Measurements from ENCODE around the gene SH2D6. TPM values are rescaled to one million over a fixed set of nuclear protein-coding genes. Genes with fewer than 3 reads are reported as not detected.
A peak's percentile ranks its signal among the peaks of the same experiment; 100 is the strongest.

The SH2D6 gene
- polyA plus RNA-seq, 2 of the 4 experiments (the other 2 are of a cell fraction) = 1.4 to 1.8 TPM

GRCh38 chr2:85468096-85468703 is 49.7 kb downstream of the SH2D6 start:
- FAIRE-seq (no peak), ATAC-seq (peak; percentile 28 to 45; a peak in 3 of 6 replicates), DNase-seq (ENCODE audit: low read depth in 1 of 2, low spot score in 1 of 2) (no peak)
- Histone ChIP-seq H3K27ac (peak overlapping the region; percentile 81 to 86), H3K4me2 (peak overlapping the region; percentile 64), H3K9me3 (no peaks in the 10 kb centered on the region), H3K4me1 (peaks cover 66% of the 10 kb centered on the region), H3K4me3 (no peak overlapping the region)
- CTCF ChIA-PET = interaction anchor here (0.6 to 3.7 kb wide), 9 partner anchors 9 to 427 kb away, joined by 3 to 16 read pairs (median 3); partner anchors contain the start of gene MAT2A
- 55% methylated on average over 8 of the region's 8 CpGs for WGBS (ENCODE audit: missing lambda C conversion rate)
- POLR2A ChIA-PET = interaction anchor here (1.0 to 6.3 kb wide), 4 partner anchors 31 to 79 kb away, joined by 3 to 68 read pairs (median 4); partner anchors contain the start of gene MAT2A
- TF ChIP-seq ZNF302 (CRISPR knock-in tag; IDR thresholded peaks at IDR 0.05) (no peak), JUN (IDR thresholded peaks at IDR 0.05) (peak in 1 of 2 experiments; percentile 68; a peak in 1 of 5 replicates), GATA3 (IDR thresholded peaks at IDR 0.05; ENCODE audit: borderline replicate concordance) (peak; percentile 11; the same call in 1 of the 2 replicates), CEBPB (IDR thresholded peaks at IDR 0.05) (peak; percentile 33; a peak in 3 of 4 replicates)

- POLR2A ChIA-PET = interaction anchor here (1.0 to 6.3 kb wide), 4 partner anchors 31 to 78 kb away, joined by 3 to 68 read pairs (median 4); partner anchors contain the start of gene MAT2A
- Histone ChIP-seq H3K27ac (peak overlapping the region; percentile 81 to 86), H3K4me2 (peak overlapping the region; percentile 64), H3K4me3 (no peak overlapping the region), H3K9me3 (no peaks in the 10 kb centered on the region), H3K4me1 (peaks cover 66% of the 10 kb centered on the region)
- DNase-seq (ENCODE audit: low read depth in 1 of 2, low spot score in 1 of 2) = peak; percentile 69 to 82
- FAIRE-seq = peak; percentile 70
- WGBS (ENCODE audit: missing lambda C conversion rate) = 66% methylated on average over 12 of the region's 12 CpGs
- peak; percentile 82 to 83 for ATAC-seq
- TF ChIP-seq CEBPB (IDR thresholded peaks at IDR 0.05) = peak in 1 of 2 experiments; percentile 82
- TF ChIP-seq, protein P1, sequence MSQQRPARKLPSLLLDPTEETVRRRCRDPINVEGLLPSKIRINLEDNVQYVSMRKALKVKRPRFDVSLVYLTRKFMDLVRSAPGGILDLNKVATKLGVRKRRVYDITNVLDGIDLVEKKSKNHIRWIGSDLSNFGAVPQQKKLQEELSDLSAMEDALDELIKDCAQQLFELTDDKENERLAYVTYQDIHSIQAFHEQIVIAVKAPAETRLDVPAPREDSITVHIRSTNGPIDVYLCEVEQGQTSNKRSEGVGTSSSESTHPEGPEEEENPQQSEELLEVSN (IDR thresholded peaks at IDR 0.05; ENCODE audit: borderline replicate concordance, low read depth) = no peak
- TF ChIP-seq, protein P2, sequence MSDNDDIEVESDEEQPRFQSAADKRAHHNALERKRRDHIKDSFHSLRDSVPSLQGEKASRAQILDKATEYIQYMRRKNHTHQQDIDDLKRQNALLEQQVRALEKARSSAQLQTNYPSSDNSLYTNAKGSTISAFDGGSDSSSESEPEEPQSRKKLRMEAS (IDR thresholded peaks at IDR 0.05) = peak; percentile 34; the same call in 1 of the 2 replicates
- peak in 1 of 2 experiments; percentile 8; a peak in 2 of 5 replicates for TF ChIP-seq RAD21 (conservative IDR thresholded peaks at IDR 0.05 in 1 of 2, IDR thresholded peaks at IDR 0.05 in 1 of 2)
- no peak for TF ChIP-seq FOSB (CRISPR knock-in tag; IDR thresholded peaks at IDR 0.05)
- 0 out of 3 replicates have a peak, but pooled peaks have one; percentile 20 for TF ChIP-seq BCL3 (IDR thresholded peaks at IDR 0.05)
- CTCF ChIA-PET = interaction anchor here (0.5 to 3.7 kb wide), 10 partner anchors 9 to 428 kb away, joined by 3 to 16 read pairs (median 4); partner anchors contain the start of genes MAT2A and VAMP8
Observed at GRCh38 chr2:85468704-85469349, 50.3 kb downstream of the SH2D6 start.

- H3K4me1 ChIP-seq = peaks cover 69% of the 10 kb centered on the region
- ATAC-seq (peak; percentile 65 to 66), FAIRE-seq (no peak), DNase-seq (ENCODE audit: low read depth in 1 of 2, low spot score in 1 of 2) (peak; percentile 36 to 85)
- ChIA-PET POLR2A (interaction anchor here (0.6 to 6.3 kb wide), 4 partner anchors 34 to 155 kb away, joined by 3 to 68 read pairs (median 8); partner anchors contain the start of genes MAT2A and USP39), CTCF (interaction anchor here (0.6 to 3.7 kb wide), 10 partner anchors 12 to 81 kb away, joined by 3 to 16 read pairs (median 4); partner anchors contain the start of gene MAT2A)
- TF ChIP-seq MAFK (IDR thresholded peaks at IDR 0.05; ENCODE audit: partially characterized antibody) (peak; percentile 44), ZC3H11A (IDR thresholded peaks at IDR 0.05) (no peak), RFX5 (IDR thresholded peaks at IDR 0.05) (no peak), RARB (CRISPR knock-in tag; IDR thresholded peaks at IDR 0.05) (no peak), JUNB (IDR thresholded peaks at IDR 0.05) (peak; percentile 10; the same call in 1 of the 2 replicates), NFE2L2 (conservative IDR thresholded peaks at IDR 0.05; ENCODE audit: low read length) (no peak), CEBPB (IDR thresholded peaks at IDR 0.05) (peak in 1 of 2 experiments; percentile 37; a peak in 1 of 4 replicates), EP300 (IDR thresholded peaks at IDR 0.05) (peak; percentile 29 to 36; a peak in 1 of 5 replicates), FOSL2 (IDR thresholded peaks at IDR 0.05) (no peak), FOSL2 (CRISPR knock-in tag; IDR thresholded peaks at IDR 0.05) (0 out of 2 replicates have a peak, but pooled peaks have one; percentile 10), BHLHE40 (IDR thresholded peaks at IDR 0.05; ENCODE audit: low read depth, low read length) (no peak), RAD21 (conservative IDR thresholded peaks at IDR 0.05 in 1 of 2, IDR thresholded peaks at IDR 0.05 in 1 of 2) (peak in 1 of 2 experiments; percentile 43; a peak in 2 of 5 replicates), HES2 (IDR thresholded peaks at IDR 0.05) (no peak), HEYL (CRISPR knock-in tag; IDR thresholded peaks at IDR 0.05) (no peak), JUN (IDR thresholded peaks at IDR 0.05) (peak; percentile 39 to 40; a peak in 2 of 5 replicates)
- TF ChIP-seq, protein P2 (IDR thresholded peaks at IDR 0.05) = no peak
- TF ChIP-seq, protein P3, sequence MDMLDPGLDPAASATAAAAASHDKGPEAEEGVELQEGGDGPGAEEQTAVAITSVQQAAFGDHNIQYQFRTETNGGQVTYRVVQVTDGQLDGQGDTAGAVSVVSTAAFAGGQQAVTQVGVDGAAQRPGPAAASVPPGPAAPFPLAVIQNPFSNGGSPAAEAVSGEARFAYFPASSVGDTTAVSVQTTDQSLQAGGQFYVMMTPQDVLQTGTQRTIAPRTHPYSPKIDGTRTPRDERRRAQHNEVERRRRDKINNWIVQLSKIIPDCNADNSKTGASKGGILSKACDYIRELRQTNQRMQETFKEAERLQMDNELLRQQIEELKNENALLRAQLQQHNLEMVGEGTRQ (IDR thresholded peaks at IDR 0.05) = no peak
- peak overlapping the region; percentile 81 to 86 for H3K27ac ChIP-seq
- H3K4me2 ChIP-seq = peak overlapping the region; percentile 78
- 23% methylated on average over 11 of the region's 11 CpGs for WGBS (ENCODE audit: missing lambda C conversion rate)
- H3K9me3 ChIP-seq = no peaks in the 10 kb centered on the region
- no peak overlapping the region for H3K4me3 ChIP-seq
Observed at GRCh38 chr2:85470850-85471800, 52.6 kb downstream of the SH2D6 start.
